HL-60 (cell line): ENCODE results near the gene CELSR2.

Experiments
- CTCF ChIP-seq: IDR thresholded peaks from one replicate; pipeline ENCODE4 v1.5.1; 2011; ENCODE audit warnings: low read length, control low read depth, inconsistent platforms; ENCODE audit not compliant: insufficient read depth
- GABPA ChIP-seq: IDR thresholded peaks from 2 replicates; pipeline ENCODE4 v1.6.1; 2012; ENCODE audit warnings: low read depth
- POLR2AphosphoS5 ChIP-seq: IDR thresholded peaks from 2 replicates; pipeline ENCODE4 v1.6.1; 2012; ENCODE audit warnings: low read depth
- REST ChIP-seq: IDR thresholded peaks from 2 replicates; pipeline ENCODE4 v1.6.1; 2012; ENCODE audit warnings: low read depth; ENCODE audit not compliant: insufficient replicate concordance

DNA sequence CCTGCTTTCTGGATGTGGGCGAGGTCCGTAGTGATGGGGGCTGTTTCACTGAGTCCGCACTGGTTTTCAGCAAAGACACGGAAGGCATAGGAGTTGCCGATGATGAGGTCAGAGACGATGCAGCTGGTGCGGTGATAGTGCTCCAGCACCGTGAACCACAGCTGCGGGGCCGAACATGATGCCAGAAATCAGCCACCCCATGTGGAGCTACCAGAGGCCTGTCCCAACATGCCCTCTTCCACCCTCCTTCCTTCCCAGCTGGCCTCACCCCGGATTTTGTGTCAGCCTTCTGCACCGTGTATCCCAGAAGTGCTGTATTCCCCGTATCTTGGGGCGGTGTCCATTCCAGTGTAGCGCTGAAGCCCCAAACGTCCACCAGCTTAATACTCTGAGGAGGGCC lies 47.4 kb downstream of the CELSR2 start:
- TF ChIP-seq POLR2AphosphoS5 = no peak
- no peak for TF ChIP-seq CTCF
- no peak for TF ChIP-seq GABPA
- no peak for TF ChIP-seq REST
